ENCODE data around the gene GALNT4. TPM values are rescaled to one million over a fixed set of nuclear protein-coding genes. Genes with fewer than 3 reads are reported as not detected.
A peak's percentile ranks its signal among the peaks of the same experiment; 100 is the strongest.

Gene GALNT4
- total and polyA plus RNA-seq, 9 of the 15 experiments (the other 6 are each of a cell fraction or from before 2014, with no cell fraction given), result 1.2 to 4.6 (median 3.4) TPM

DNA sequence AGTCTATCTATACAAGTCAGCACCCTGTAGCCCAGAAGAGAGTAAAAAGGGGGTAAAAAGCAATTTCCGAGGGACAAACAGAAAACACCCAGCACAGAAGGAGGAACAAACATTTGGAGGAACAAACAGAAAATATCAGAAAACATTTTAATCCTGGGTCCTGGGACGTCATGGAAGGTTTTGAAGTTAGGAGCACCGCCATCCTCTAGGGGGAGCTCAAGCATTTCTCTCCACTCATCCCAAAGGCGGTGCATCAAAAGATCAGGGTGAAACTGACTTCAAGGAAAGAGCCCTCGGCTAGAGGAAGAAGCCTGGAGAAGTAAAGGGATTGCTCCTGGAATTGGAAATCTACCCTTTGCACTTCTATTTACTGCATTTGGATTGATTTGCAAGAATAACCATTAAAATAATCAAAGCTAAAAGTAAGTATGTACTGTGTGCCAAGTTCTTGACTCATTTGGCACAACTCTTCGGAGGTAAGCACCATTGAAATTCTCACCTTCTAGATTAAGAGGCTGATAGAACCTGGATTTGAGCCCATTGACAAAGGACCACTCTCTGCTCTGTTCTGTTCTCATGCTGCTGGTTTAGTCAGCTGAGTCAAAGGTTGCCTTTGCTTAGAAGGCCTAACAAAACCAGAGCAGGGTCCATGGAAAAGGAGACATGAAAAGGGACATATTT is 18.5 kb upstream of the GALNT4 start (continued):
- TF ChIP-seq RBBP5 (IDR thresholded peaks at IDR 0.05; ENCODE audit: borderline replicate concordance, insufficient read depth, low read length, poor library complexity, severe bottlenecking) (no peak), SMC3 (conservative IDR thresholded peaks at IDR 0.05; ENCODE audit: insufficient read depth, low read depth, low read length) (peak; percentile 84), MYNN (IDR thresholded peaks at IDR 0.05) (peak; percentile 54; the same call in 1 of the 2 replicates), MYNN (CRISPR knock-in tag; IDR thresholded peaks at IDR 0.05) (no peak), ZNF766 (CRISPR knock-in tag; conservative IDR thresholded peaks at IDR 0.05) (0 out of 2 replicates have a peak, but pooled peaks have one; percentile 5), ARID2 (IDR thresholded peaks at IDR 0.05) (peak; percentile 82), HOXB6 (CRISPR knock-in tag; IDR thresholded peaks at IDR 0.05; ENCODE audit: borderline replicate concordance) (no peak), STAG1 (CRISPR knock-in tag; IDR thresholded peaks at IDR 0.05; ENCODE audit: borderline replicate concordance) (peak; percentile 43; the same call in 1 of the 2 replicates), MAZ (CRISPR knock-in tag; conservative IDR thresholded peaks at IDR 0.05 in 1 of 2, IDR thresholded peaks at IDR 0.05 in 1 of 2) (peak in 1 of 2 experiments; percentile 16; a peak in 1 of 4 replicates), SRSF7 (optimal IDR thresholded peaks at IDR 0.05; ENCODE audit: low read depth, low read length) (no peak), CC2D1A (IDR thresholded peaks at IDR 0.05) (peak; percentile 78), LEF1 (IDR thresholded peaks at IDR 0.05) (0 out of 2 replicates have a peak, but pooled peaks have one; percentile 22), EZH2 (IDR thresholded peaks at IDR 0.05; ENCODE audit: borderline replicate concordance, low read depth, low read length) (no peak), KLF16 (IDR thresholded peaks at IDR 0.05) (peak; percentile 43; the same call in 1 of the 2 replicates)
- TF ChIP-seq, protein P1, sequence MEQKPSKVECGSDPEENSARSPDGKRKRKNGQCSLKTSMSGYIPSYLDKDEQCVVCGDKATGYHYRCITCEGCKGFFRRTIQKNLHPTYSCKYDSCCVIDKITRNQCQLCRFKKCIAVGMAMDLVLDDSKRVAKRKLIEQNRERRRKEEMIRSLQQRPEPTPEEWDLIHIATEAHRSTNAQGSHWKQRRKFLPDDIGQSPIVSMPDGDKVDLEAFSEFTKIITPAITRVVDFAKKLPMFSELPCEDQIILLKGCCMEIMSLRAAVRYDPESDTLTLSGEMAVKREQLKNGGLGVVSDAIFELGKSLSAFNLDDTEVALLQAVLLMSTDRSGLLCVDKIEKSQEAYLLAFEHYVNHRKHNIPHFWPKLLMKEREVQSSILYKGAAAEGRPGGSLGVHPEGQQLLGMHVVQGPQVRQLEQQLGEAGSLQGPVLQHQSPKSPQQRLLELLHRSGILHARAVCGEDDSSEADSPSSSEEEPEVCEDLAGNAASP (IDR thresholded peaks at IDR 0.05), result no peak
- TF ChIP-seq, protein P2, sequence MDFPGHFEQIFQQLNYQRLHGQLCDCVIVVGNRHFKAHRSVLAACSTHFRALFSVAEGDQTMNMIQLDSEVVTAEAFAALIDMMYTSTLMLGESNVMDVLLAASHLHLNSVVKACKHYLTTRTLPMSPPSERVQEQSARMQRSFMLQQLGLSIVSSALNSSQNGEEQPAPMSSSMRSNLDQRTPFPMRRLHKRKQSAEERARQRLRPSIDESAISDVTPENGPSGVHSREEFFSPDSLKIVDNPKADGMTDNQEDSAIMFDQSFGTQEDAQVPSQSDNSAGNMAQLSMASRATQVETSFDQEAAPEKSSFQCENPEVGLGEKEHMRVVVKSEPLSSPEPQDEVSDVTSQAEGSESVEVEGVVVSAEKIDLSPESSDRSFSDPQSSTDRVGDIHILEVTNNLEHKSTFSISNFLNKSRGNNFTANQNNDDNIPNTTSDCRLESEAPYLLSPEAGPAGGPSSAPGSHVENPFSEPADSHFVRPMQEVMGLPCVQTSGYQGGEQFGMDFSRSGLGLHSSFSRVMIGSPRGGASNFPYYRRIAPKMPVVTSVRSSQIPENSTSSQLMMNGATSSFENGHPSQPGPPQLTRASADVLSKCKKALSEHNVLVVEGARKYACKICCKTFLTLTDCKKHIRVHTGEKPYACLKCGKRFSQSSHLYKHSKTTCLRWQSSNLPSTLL (IDR thresholded peaks at IDR 0.05), result no peak
- TF ChIP-seq, protein P3, sequence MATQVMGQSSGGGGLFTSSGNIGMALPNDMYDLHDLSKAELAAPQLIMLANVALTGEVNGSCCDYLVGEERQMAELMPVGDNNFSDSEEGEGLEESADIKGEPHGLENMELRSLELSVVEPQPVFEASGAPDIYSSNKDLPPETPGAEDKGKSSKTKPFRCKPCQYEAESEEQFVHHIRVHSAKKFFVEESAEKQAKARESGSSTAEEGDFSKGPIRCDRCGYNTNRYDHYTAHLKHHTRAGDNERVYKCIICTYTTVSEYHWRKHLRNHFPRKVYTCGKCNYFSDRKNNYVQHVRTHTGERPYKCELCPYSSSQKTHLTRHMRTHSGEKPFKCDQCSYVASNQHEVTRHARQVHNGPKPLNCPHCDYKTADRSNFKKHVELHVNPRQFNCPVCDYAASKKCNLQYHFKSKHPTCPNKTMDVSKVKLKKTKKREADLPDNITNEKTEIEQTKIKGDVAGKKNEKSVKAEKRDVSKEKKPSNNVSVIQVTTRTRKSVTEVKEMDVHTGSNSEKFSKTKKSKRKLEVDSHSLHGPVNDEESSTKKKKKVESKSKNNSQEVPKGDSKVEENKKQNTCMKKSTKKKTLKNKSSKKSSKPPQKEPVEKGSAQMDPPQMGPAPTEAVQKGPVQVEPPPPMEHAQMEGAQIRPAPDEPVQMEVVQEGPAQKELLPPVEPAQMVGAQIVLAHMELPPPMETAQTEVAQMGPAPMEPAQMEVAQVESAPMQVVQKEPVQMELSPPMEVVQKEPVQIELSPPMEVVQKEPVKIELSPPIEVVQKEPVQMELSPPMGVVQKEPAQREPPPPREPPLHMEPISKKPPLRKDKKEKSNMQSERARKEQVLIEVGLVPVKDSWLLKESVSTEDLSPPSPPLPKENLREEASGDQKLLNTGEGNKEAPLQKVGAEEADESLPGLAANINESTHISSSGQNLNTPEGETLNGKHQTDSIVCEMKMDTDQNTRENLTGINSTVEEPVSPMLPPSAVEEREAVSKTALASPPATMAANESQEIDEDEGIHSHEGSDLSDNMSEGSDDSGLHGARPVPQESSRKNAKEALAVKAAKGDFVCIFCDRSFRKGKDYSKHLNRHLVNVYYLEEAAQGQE (IDR thresholded peaks at IDR 0.05; ENCODE audit: borderline replicate concordance), result peak; percentile 86
- TF ChIP-seq, protein P3 (CRISPR knock-in tag; IDR thresholded peaks at IDR 0.05; ENCODE audit: low read depth), result no peak
